ENCODE data around the gene DKC1.

GRCh38 chrX:154815274-154815818, 52.7 kb downstream of the DKC1 start:
- no peak for TF ChIP-seq POLR2AphosphoS5 (IDR thresholded peaks at IDR 0.05; ENCODE audit: borderline replicate concordance, low read depth, low read length)
- TF ChIP-seq EZH2 (IDR thresholded peaks at IDR 0.05) = no peak
- TF ChIP-seq FOXP2 (optimal IDR thresholded peaks at IDR 0.05; ENCODE audit: control extremely low read depth, extremely low read length, insufficient read depth) = no peak

Measured in SK-N-MC (cell line).